Measurements from ENCODE around the gene ANK3.

The ANK3 gene

DNA sequence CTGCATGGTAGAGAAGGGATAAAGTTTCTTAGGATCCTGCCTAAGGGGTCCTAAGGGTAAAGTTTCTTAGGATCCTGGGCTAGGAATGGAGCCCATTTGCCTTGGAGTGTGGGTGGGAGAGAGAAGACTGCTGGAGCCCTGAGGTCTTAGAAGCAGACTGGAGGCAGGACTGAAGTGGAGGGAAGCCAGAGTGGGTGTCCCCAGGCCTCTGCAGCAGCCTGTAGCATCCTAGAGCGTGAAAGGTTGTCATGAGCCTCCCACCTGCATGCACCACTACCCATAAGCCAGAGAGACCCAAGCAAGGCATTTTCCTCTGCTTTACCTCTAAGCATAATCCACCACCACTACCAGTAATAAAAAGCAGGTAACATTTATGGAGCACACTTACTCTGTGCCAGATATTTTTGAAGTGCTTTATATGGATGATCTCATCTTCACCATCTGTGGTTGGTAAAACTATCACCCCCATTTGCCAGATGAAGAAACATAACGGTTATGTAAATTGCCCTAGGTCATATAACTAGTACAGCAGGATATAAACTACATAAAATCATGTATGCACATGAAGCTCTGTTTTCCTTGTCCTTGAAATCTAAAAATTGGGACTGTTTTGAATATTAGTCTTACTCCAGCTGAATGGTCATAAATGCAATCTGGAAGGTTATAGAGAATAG is 379.8 kb downstream of the ANK3 start:
- no peak for DNase-seq

DNA sequence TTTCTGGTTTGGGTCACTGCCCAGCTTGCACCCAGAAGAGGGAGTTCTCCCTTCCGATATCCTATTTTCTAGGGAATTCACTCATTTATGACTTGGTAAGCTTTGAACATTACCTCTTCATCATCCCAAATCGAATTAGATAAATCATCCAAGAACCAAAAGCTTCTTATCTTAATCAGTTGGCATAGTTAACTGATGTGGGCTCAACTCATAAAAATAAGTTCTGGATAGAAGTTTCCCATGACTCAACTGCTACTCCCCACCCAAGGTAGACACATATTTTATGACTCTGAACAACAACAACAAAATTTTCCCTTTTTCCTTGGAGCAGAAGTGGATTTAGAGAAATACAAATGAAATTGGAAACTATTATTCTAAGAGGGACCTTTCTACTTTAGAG is 380.4 kb downstream of the ANK3 start:
- no peak for DNase-seq

DNA sequence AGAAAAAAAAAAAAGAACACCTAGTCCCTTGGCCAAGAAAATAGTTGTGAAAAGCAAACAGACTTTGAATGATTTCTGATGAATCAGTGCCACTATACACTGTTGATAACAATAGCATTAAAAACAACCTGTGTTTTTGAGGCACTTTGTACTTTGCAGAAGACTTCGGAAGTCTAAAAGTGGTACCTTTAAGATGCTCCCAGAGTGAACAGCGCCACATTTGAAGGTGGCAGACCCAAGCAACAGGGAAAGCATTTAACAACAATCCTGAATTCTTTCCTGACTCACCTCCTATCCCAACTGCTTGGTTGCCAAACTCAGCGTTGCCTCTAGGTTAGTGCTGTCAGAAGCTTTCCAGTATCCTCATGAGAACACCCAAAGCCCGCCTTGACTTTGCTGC is 380.9 kb downstream of the ANK3 start:
- no peak for DNase-seq

DNA sequence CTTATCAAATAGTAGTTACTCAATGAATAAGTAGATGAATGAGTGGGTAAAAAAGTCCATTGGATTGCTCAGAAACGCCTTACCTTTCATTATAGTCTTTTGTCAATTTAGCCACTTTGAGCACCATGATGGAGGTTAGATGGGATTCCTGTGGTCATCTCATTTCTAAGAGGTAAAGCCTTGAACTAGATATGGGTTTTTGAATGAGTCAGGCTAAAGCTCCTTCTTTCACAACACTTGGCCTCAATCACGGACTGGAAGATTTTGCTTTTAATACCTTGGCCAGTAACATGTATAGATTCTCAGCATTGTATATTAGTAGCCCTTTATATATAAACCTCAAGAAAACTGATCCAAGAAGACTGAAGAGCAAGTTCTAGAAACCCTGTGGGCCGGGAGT is 383.6 kb downstream of the ANK3 start:
- no peak for DNase-seq

DNA sequence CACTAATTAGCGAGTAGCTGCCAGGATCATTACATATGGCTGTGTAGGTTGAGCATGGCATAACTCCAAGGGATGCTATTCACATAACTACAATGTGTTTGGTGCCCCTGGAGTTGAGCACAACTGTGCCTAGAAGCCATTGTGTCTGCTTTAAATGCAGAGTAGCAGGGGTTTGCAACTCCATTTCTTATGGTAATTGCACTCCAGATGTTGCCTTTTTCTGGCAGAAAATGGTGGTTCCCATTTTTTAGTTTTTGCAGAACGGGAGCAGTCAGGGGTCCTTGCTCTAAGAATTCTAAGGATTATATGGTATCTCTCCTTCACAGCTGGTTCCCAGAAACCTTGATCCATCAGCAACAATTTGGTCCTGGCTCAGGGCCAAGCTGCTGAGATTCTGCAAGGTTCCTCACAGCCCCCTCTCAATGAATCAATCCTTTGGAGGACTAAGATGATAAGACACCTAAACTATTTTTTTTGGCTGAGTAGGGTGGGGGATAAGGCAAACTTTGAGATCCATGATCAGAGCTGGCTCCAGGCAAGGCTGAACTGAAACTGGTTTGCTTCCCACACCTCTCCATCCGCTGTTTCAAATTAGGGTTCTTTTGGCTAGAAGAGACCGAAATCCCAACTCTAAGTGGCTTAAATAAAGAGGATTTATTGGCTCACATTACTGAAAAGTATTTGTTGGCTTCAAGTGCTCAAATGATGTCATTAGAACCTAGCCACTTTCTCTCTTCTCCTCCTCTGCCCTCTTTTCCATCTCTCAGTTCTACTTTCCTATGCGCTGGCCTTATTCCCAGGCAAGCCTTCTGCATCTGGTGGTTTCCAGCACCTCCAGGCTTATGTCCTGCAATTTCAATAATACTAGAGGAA is 385.8 kb downstream of the ANK3 start:
- DNase-seq: no peak

DNA sequence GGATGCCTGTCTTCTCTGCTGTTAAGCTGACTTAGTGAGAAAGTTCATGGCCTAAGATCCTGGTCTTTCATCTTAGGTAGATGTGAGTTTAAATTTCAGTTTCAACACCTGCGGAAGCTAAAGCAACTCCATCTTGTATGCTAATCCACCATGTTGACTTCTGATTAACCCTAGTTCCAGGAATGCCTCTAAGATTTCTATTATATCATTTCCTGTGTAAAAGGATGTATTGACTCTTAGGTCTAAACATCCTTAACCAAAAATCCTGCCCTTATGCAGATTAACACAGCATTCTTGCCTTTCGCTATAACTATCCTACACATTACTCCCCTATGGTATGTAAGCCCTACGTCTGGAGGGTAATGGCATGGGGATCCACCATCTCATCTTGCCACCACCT is 388.9 kb downstream of the ANK3 start:
- no peak for DNase-seq

DNA sequence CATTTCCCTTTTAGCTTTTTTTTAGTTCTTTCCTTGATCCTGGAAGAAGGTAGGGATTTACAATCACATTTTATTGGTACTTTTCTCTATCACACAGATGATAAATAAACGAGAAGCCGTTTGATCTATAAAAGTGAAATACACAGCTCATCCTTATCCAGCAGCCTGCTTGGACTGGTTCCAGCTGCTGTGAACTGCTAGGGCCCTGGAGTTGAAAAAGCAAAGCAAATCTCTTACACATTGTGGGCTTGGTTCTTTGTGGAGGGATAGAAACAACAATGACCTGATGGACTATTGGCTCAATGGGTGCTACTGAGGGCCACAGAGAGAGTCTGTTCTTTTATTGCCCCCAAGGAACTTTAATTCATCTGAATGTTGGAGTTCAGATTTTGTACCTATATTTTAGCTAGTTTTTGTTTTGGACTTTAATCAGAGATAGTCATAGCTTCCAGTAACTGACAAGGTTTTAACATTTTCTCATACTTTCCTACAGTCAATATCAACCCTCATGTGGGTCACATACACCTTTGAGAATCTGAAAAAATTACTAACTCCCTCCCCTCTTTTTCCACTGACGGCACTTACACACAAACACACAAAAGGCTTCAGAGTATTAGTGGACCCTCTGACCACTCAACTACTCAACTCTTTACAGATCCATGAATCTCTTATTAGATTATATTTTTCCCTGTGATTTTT is 391.7 kb downstream of the ANK3 start:
- no peak for DNase-seq

DNA sequence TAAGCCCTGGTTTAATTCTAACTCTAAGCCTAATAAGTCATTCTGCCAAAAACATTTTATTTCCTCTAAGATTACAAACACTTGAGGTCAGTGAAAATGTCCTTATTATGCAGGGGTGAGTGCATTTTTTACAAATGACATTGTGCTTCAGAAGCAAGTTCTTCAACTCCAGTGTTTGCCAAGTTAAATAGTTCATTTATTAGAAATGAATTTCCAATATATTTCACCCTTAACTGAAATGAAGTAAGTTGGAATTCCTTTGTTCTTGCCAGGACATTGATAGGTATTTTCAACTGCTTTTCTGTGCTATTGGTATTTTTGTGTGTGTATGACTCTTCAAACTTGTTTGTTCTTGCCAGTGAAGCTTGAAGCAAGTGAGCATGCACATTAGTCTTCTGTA is 393.8 kb downstream of the ANK3 start:
- DNase-seq: no peak

DNA sequence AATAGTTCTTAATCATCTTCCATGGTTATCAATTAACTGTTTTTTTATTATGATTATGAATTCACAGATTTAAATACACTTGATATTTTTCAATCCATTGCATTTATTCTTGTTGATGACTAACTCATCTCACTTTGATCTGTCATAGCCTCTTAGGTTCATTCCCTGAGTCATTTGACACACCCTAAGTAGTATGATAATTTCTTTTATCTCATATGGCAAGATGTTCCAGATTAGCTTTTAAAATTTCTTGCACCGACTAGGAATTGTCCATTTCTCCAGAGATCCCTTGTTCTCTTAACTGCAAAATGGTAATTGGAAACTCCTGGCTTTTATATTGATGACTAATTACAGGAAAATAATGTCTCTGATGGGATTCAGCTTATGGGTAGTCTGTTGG is 395.7 kb downstream of the ANK3 start:
- DNase-seq: no peak

DNA sequence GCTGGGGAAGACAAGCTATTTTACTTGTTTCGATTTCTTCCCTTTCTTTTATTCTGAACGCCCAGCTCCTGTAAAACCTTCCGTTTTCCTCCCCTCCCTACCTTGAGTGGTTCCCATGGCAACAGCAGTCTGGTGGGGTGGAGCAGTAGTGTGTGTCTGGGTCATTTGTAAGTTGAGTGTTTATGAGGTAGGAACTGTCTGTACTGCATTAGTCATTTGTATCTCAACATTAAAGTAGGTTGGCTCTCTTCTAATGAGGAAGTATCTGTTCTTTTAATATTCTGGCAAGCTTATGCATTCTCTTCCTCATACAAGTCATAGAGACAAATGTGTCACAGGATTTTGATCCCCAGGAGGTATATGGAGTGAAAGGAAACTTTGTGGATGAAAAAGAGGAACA is 398.0 kb downstream of the ANK3 start:
- no peak for DNase-seq

DNA sequence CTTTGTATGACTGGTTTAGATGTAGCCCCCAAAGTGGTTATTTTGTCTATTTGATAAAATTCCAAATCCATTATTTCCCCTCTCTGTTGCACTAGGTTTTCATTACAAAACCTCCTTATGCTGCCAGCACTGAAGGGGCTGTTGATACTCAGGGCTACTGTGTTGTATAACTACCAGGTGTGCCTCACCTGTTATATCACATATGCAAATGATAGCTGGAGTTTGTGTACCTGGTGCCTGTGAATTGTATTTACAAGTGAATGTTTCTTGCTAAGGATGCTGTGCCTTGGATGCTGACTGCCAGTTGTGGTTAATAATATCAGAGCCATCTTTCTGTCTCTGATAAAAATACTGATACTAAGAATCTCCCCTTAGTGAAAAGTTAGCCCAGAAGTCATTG is 398.6 kb downstream of the ANK3 start:
- DNase-seq: no peak

DNA sequence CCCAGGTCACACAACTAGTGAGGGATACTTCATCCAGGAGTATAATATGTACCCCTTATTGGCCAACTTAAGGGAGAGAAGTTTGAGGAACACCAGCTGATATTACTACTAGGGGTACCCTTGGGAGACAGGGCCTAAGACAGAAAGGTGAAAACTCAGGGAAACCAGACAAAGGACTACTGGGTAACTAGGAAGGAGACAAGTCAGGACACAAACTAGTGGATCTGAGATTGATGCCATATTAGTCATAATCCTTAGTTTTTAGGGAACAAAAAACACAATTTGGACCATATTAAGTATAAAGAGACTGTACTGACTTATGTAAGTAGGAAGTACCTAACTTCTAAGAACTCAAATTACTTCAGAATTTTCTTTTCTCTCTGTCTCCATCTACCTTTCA is 404.0 kb downstream of the ANK3 start:
- no peak for DNase-seq

DNA sequence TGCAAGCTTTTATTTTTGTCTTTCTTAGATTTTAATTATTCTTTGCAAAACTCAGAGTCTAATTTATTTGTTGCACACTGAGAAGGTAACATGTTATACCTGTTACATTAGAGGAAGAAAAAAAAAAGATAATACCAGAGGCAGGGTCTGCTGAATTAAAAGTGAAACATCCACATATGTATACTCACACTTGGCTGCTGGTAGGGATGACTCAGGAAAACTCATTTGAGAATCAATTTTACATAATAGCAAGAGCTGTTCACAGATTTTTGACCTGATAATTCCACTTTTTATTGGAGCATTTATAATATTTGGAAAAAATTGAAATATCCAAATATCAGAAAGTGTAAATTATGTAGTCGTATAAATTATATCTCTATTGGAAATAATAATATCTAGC is 405.3 kb downstream of the ANK3 start:
- DNase-seq: no peak

DNA sequence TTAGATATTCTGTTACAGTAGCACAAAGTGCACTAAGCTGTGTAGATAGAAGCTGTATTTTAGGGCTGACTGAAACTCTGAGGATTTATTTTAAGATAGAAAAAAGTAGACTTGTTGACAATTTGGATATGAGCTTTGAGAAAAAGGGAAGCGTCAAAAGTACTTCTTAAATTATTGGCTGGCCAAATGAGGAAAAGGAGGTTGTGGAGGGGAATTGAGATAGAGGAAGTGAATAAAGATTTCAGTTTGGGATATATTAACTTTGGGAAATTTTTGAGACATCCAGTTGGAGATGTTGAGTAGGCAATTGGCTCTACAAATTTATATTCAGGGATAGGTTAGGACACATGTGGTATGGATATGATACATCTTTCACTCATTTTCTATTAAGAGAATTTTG is 409.3 kb downstream of the ANK3 start:
- no peak for DNase-seq

DNA sequence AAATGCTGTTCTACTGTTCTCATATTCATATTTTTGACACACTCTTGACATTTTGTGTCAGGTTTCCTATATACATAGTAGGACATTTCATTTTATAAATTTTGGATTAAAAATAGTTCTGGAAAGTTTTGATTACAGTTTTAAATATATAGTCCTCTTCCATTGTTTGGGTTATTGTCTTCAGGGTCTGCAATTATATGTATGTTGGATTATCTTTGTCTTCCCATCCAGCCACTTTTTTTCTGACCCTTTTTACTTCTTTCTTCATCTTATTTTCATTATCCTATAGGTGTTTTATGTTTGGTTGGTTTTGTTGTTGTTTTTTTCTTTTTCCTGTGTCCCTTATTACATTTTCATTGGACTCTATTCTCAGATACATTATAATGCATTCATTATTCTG is 412.2 kb downstream of the ANK3 start:
- DNase-seq: no peak

DNA sequence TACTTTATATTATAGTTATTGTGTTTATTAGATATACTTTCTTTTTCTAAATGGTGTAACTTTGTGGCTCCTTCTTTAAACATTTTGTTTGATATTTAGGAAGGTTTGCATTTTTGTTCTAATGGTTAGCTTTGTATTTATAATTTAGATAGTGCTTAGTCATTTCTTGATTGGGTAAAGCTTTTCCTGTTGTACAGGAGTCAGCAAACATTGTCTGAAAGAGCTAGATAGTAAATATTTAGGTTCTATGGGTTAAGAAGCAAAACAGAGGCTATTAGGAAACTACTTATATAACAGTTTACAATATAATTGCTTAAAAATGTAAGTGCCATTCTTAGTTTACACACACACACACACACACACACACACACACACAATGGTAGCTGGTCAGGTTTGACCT is 412.8 kb downstream of the ANK3 start:
- no peak for DNase-seq

Measured in activated CD4-positive, alpha-beta T cell treated with anti-CD3 and anti-CD28 coated beads, Interleukin-2, amount 50 U/mL, for 4 hours (primary cell).